T-helper 1 cell (primary cell): ENCODE data around the gene SLITRK1.

ENCODE experiments used
- DNase-seq, 5 donors: peaks; one replicate each; pipeline ENCODE4 v3.0.0-alpha.2; 2012 to 2020

Gene SLITRK1

GRCh38 chr13:83865161-83866137, 16.8 kb downstream of the SLITRK1 start:
- no peak for DNase-seq

- DNase-seq: no peak
Observed at GRCh38 chr13:83853771-83854170, 28.5 kb downstream of the SLITRK1 start.

- DNase-seq: no peak
Observed at GRCh38 chr13:83845106-83845505, 37.2 kb downstream of the SLITRK1 start.

GRCh38 chr13:83839146-83839545, 43.1 kb downstream of the SLITRK1 start:
- DNase-seq: no peak

GRCh38 chr13:83831796-83832195, 50.5 kb downstream of the SLITRK1 start:
- no peak for DNase-seq

GRCh38 chr13:83829810-83830209, 52.5 kb downstream of the SLITRK1 start:
- DNase-seq: no peak

GRCh38 chr13:83827338-83827737, 54.9 kb downstream of the SLITRK1 start:
- no peak for DNase-seq
